HepG2 (cell line): ENCODE measurements around the gene VAV2. TPM values are rescaled to one million over a fixed set of nuclear protein-coding genes. Genes with fewer than 3 reads are reported as not detected.

Experiments used
- ARHGAP35 ChIP-seq: sonication (generic); formaldehyde crosslinking; IDR thresholded peaks from 2 replicates; pipeline ENCODE4 v1.9.0; 2022; ENCODE audit warnings: mild to moderate bottlenecking, inconsistent platforms, moderate library complexity, missing genetic modification reagents, borderline replicate concordance
- CERS6 ChIP-seq: sonication (generic); formaldehyde crosslinking; IDR thresholded peaks from 2 replicates; pipeline ENCODE4 v1.5.0; 2020; ENCODE audit warnings: missing genetic modification reagents
- HMGXB3 ChIP-seq: sonication (generic); formaldehyde crosslinking; IDR thresholded peaks from 2 replicates; pipeline ENCODE4 v1.4.0; 2020; ENCODE audit warnings: missing genetic modification reagents, borderline replicate concordance
- HNF1B ChIP-seq: sonication (generic); formaldehyde crosslinking; IDR thresholded peaks from 2 replicates; pipeline ENCODE4 v1.5.1; 2020; ENCODE audit warnings: mild to moderate bottlenecking, moderate library complexity, missing genetic modification reagents
- HOXA3 ChIP-seq: sonication (generic); formaldehyde crosslinking; IDR thresholded peaks from 2 replicates; pipeline ENCODE4 v1.5.0; 2020; ENCODE audit warnings: missing genetic modification reagents
- PTBP1 ChIP-seq: fragments of 200-400 bp; formaldehyde crosslinking; IDR thresholded peaks from 2 replicates; pipeline ENCODE4 v1.6.1; 2018; ENCODE audit warnings: low read length, low read depth; ENCODE audit not compliant: poor library complexity, severe bottlenecking
- ZFP36 ChIP-seq: fragments of 150-350 bp; IDR thresholded peaks from 2 replicates; pipeline ENCODE4 v1.6.1; 2018; ENCODE audit warnings: borderline replicate concordance, low read length, low read depth; ENCODE audit not compliant: partially characterized antibody
- ZFP36L2 ChIP-seq: sonication (generic); formaldehyde crosslinking; IDR thresholded peaks from 2 replicates; pipeline ENCODE4 v1.4.0; 2020; ENCODE audit warnings: missing genetic modification reagents
- ZNF407 ChIP-seq: sonication (generic); formaldehyde crosslinking; IDR thresholded peaks from one replicate; pipeline ENCODE4 v1.5.1; 2020; ENCODE audit warnings: mild to moderate bottlenecking, missing genetic modification reagents; ENCODE audit errors: not compliant biosample characterization
- ZNF777 ChIP-seq: sonication (generic); formaldehyde crosslinking; IDR thresholded peaks from 2 replicates; pipeline ENCODE4 v1.4.0; 2020; ENCODE audit warnings: missing genetic modification reagents
- ZNF792 ChIP-seq: IDR thresholded peaks from 2 replicates; pipeline ENCODE4 v1.6.1; 2016
- ZNF850 ChIP-seq: sonication (generic); formaldehyde crosslinking; conservative IDR thresholded peaks from 2 replicates; pipeline ENCODE4 v1.9.0; 2021; ENCODE audit warnings: mild to moderate bottlenecking, missing genetic modification reagents
- ZSCAN9 ChIP-seq: IDR thresholded peaks from 2 replicates; pipeline ENCODE4 v1.6.1; 2016; ENCODE audit warnings: borderline replicate concordance
- polyA plus RNA-seq, 8 experiments: library from polyadenylated mRNA; depleted of rRNA in 3 of 8; stranded (reverse) in 7 of 8; unstranded in 1 of 8; fragments of >200 nt; fragmentation: Illumina TruSeq in 4 of 8; extraction: Trizol in 4 of 8; gene quantifications; 2 replicates each; pipeline versions ENCODE4 v1.2.1 to v1.2.3, GENCODE V29; 2011 to 2016; ENCODE audit warnings: low read depth in 4 of 8, missing spikeins in 1 of 8, mixed read lengths in 1 of 8; ENCODE audit not compliant: insufficient read depth in 1 of 8
- total RNA-seq, 5 experiments: library from RNA; depleted of rRNA; stranded (reverse); fragments of >200 nt; fragmentation: Illumina TruSeq; extraction: Trizol; gene quantifications; 2 replicates each; pipeline ENCODE4 v1.2.3, GENCODE V29; 2016; ENCODE audit warnings: low read depth in 1 of 5

VAV2 gene
- total and polyA plus RNA-seq, 2 of the 13 experiments (the other 11 are each of a cell fraction or from before 2014, with no cell fraction given): 22.5 to 22.9 TPM

- no peak for TF ChIP-seq ZFP36L2 (CRISPR knock-in tag)
- no peak for TF ChIP-seq ZSCAN9 (CRISPR knock-in tag)
- no peak for TF ChIP-seq CERS6
- no peak for TF ChIP-seq ZNF792 (CRISPR knock-in tag)
- TF ChIP-seq PTBP1: no peak
- peak; percentile 49; the same call in 1 of the 2 replicates for TF ChIP-seq HNF1B (CRISPR knock-in tag)
- no peak for TF ChIP-seq ZNF850 (CRISPR knock-in tag)
- TF ChIP-seq ARHGAP35: no peak
- TF ChIP-seq ZFP36: peak; percentile 19
- TF ChIP-seq ZNF777 (CRISPR knock-in tag): no peak
- no peak for TF ChIP-seq ZNF407 (CRISPR knock-in tag)
- peak; percentile 64 for TF ChIP-seq HOXA3 (CRISPR knock-in tag)
- TF ChIP-seq HMGXB3 (CRISPR knock-in tag): no peak
These were observed 278.8 kb downstream of the VAV2 start (continued) for GRCh38 chr9:133713150-133713959.
